Measurements from ENCODE around the gene CCDC40.
"Not testable (repeated sequence)": the region's sequence is repeated elsewhere in the genome, so short reads cannot be mapped to it uniquely, and the experiment has no call there.

CCDC40 gene

DNA sequence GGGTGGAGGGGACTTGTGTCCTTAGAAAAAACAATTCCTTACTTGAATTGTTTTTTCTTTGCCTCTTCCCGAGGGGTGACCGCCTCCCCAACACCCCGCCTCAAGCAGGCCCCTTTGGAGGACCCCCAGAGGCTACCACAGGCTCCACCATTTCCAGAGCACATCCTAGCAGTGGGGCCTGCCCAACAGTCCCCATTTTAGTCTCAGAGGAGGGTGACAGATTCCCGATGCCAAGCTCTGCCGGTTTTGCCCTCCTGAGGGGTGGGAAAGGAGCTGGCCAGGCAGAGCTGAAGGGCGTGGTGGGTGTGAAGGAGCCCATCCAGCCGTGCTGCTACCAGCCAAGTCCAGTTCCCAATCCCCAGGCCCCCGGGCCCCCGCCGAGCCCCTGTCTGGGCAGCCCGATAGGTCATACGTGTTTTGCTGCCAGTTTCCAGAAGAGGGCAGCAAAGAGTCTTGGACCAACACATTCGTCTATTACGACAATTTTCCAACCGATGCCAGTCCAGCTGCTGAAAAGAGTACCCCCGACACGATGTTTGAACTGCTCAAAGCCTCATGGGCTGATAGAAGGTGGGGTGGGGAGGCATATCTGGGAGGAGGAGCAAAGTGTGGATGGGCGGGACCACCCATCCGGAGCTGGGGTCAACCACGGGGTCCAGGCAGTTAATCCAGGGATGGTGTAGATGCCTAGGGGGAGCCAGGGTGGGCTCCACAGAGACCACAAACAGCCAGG lies 46.1 kb downstream of the CCDC40 start:
- peak; percentile 61 for DNase-seq (ENCODE audit: low spot score)

- no peak for DNase-seq (ENCODE audit: low spot score)
Observed at GRCh38 chr17:80083136-80083661, 46.8 kb downstream of the CCDC40 start.

GRCh38 chr17:80084773-80085172 lies 48.3 kb downstream of the CCDC40 start:
- no peak for DNase-seq (ENCODE audit: low spot score)

GRCh38 chr17:80086081-80086480 lies 49.6 kb downstream of the CCDC40 start:
- no peak for DNase-seq (ENCODE audit: low spot score)

DNA sequence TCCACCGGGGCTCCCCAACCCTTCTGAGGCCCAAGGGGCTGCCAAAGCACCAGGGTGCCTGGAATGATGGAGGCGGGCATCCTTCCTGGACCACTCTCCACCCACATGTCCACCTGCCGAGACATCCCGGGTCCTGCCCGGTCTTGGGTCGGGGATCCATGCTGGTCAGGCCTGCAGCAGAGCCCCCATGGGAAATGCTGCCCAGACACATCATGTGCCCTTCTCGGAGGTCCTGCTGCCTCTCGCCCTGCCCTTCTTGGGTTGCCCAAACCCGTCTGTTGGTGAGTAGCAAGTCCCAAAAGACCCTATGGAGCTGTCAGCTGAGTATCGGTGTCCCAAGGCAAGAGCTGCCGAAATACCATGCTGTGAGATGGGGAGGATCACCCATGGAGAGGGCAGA lies 50.2 kb downstream of the CCDC40 start:
- DNase-seq (ENCODE audit: low spot score), result no peak

GRCh38 chr17:80087346-80088265 lies 51.2 kb downstream of the CCDC40 start:
- DNase-seq (ENCODE audit: low spot score), result no peak

GRCh38 chr17:80089762-80090161 lies 53.3 kb downstream of the CCDC40 start:
- no peak for DNase-seq (ENCODE audit: low spot score)

DNA sequence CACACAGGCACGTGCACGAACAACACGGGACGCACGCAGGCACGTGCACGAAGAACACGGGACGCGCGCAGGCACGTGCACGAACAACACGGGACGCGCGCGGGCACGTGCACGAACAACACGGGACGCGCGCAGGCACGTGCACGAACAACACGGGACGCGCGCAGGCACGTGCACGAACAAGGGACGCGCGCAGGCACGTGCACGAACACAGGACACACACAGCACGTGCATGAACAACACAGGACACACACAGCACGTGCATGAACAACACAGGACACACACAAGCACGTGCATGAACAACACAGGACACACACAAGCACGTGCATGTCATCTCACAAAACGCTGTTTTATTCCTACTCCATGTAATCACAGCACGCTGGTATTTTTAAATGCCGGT lies 53.7 kb downstream of the CCDC40 start:
- not testable (repeated sequence) for DNase-seq (ENCODE audit: low spot score)

- DNase-seq (ENCODE audit: low spot score), result no peak
Observed at GRCh38 chr17:80091376-80091775, 54.9 kb downstream of the CCDC40 start.

GRCh38 chr17:80092959-80093358 lies 56.5 kb downstream of the CCDC40 start:
- DNase-seq (ENCODE audit: low spot score), result no peak

GRCh38 chr17:80095038-80095843 lies 58.8 kb downstream of the CCDC40 start:
- DNase-seq (ENCODE audit: low spot score), result no peak

GRCh38 chr17:80095844-80096475 lies 59.5 kb downstream of the CCDC40 start:
- no peak for DNase-seq (ENCODE audit: low spot score)

DNA sequence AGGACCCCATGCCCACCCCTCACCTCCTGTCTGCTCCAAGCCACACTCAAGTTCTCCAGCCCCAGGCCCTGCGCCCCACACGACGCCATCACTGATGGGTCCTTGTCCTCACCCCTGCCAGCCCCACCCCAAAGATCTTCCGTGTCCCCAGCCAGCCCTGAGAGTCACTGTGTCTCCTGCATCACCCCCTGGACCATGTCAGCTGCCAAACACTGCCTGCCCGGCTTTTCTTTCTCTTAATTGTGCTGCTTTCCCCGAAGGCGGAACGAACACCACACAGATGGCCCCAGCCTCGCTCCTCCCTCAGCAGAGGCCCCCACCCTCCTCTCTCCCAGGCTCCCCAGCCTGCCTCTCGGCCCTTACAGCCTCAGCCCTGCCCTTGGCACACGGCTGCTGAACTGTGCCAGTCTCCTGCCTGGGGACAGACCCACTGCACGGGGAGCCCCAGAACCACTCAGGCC lies 60.1 kb downstream of the CCDC40 start:
- no peak for DNase-seq (ENCODE audit: low spot score)

GRCh38 chr17:80097127-80097621 lies 60.7 kb downstream of the CCDC40 start:
- no peak for DNase-seq (ENCODE audit: low spot score)

DNA sequence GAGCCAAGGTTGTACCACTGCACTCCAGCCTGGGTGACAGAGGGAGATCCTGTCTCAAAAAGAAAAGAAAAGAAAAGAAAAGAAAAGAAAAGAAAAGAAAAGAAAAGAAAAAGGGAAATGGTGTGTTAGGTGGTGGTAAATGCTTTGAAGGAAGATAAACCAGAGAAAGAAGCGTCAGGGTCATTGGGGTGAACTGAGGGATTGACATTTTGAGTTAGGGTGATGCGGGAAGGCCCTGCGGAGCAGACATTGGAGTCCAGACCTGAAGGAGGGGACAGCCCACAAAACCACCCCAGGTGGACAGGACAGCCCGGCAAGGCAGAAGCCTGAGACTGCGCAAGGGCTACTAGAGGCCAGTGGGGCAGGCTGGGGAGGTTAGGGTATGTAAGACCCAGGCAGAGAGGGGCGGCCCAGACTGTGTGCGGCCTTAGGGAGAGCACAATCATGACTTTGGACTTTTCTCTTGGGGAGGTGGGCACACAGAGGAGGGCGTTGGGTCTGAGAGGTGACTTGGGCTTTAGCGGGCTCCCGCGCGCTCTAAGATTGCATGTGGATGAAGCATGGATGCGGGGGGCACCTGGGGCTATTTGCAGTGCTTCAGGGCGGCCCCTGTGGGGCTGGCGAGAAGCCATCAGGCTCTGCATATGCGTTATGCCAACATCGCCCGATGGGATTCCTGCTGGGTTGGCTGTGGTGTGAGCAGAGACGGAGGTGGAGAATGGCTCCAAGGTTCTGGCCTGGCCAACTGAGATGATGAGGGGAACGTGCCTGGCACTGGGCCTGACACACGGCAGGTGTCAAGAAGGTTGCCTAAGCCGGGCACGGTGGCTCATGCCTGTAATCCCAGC lies 61.6 kb downstream of the CCDC40 start:
- no peak for DNase-seq (ENCODE audit: low spot score)

DNA sequence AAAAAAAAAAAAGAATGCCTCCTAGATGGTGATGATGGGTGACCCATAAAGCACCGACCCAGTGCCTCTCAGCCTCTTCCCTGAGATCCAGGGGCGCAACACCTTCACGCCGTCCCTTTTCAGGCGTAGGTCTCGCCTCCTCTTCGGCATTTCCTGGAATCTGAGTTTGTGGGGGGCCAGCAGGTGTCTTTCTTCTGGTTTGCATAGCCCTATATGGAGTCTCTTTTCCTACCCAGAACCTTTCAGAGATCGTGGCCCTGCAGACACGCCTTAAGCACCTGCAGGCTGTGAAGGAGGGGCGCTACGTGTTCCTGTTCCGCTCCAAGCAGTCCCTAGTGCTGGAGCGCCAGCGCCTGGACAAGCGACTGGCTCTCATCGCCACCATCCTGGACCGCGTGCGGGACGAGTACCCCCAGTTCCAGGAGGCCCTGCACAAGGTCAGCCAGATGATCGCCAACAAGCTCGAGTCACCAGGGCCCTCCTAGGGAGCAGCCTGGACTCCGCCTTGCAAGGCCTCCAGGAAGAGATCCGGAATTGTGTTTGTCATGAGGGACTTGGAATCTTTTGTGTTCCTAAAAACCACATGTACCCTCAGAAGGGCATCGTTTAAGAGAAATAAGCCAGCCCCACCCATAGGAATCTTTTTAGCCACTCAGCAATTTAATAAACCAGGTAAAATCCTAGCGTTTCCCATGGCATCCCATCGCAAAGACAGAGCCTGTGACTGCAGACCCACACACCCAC lies 63.0 kb downstream of the CCDC40 start:
- DNase-seq (ENCODE audit: low spot score), result no peak

DNA sequence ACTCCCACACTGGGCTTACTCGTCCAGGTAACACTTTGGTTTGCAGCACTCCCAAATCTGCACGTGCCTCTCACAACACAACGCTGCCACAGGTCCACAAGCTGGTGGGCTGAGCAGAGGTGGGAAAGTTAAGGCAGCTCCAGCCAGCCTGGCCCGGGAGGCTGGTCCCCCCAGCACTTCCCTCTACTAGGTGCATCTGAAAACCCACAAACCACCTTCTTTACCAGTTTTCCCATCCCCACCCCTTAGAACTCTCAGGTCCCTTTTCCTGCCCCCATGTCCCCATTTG lies 63.5 kb downstream of the CCDC40 start:
- no peak for DNase-seq (ENCODE audit: low spot score)

GRCh38 chr17:80101011-80101945 lies 64.8 kb downstream of the CCDC40 start, which contains the start of gene GAA:
TSS of gene GAA (plus strand) at chr17:80101581. CDS start at chr17:80104587, 3,006 bp downstream.
- peak; percentile 82 for DNase-seq (ENCODE audit: low spot score)

Data from hematopoietic multipotent progenitor cell treated with erythropoietin and hydrocortisone succinate and interleukin-3 and kit ligand, for 15 days (in vitro differentiated cells).